HG02610 (cell line): Measurements from ENCODE around the gene RUNX3.

Experiments
- ATAC-seq: cut with Tn5 transposase; IDR thresholded peaks from one replicate; pipeline ENCODE4 v1.9.1; 2021; ENCODE audit warnings: mild to moderate bottlenecking, moderate library complexity; ENCODE audit not compliant: unreplicated experiment

RUNX3 gene

GRCh38 chr1:24948079-24948827 is 18.2 kb upstream of the RUNX3 start:
- ATAC-seq: no peak

- peak; percentile 85 for ATAC-seq
Observed at GRCh38 chr1:24946861-24947658, 17.0 kb upstream of the RUNX3 start.

GRCh38 chr1:24945354-24946326 is 15.6 kb upstream of the RUNX3 start:
- no peak for ATAC-seq

- ATAC-seq: no peak
Observed at GRCh38 chr1:24944318-24944717, 14.2 kb upstream of the RUNX3 start.

GRCh38 chr1:24942789-24943188 is 12.7 kb upstream of the RUNX3 start:
- no peak for ATAC-seq

- no peak for ATAC-seq
Observed at GRCh38 chr1:24941564-24941963, 11.5 kb upstream of the RUNX3 start.

- no peak for ATAC-seq
Observed at GRCh38 chr1:24940231-24940630, 10.2 kb upstream of the RUNX3 start.

- ATAC-seq: no peak
Observed at GRCh38 chr1:24939675-24940193, 9.7 kb upstream of the RUNX3 start.

GRCh38 chr1:24939040-24939674 is 9.1 kb upstream of the RUNX3 start:
- ATAC-seq: no peak

- ATAC-seq: no peak
Observed at GRCh38 chr1:24938276-24938675, 8.2 kb upstream of the RUNX3 start.

GRCh38 chr1:24936684-24937083 is 6.6 kb upstream of the RUNX3 start:
- no peak for ATAC-seq

- no peak for ATAC-seq
Observed at GRCh38 chr1:24935615-24936484, 5.8 kb upstream of the RUNX3 start.

- no peak for ATAC-seq
Observed at GRCh38 chr1:24935196-24935526, 5.1 kb upstream of the RUNX3 start.

GRCh38 chr1:24934310-24935195 is 4.5 kb upstream of the RUNX3 start:
- no peak for ATAC-seq

- no peak for ATAC-seq
Observed at GRCh38 chr1:24933468-24933867, 3.4 kb upstream of the RUNX3 start.

- ATAC-seq: no peak
Observed at GRCh38 chr1:24932725-24933294, 2.7 kb upstream of the RUNX3 start.

- no peak for ATAC-seq
Observed at GRCh38 chr1:24932284-24932683, 2.2 kb upstream of the RUNX3 start.
